Chondrocyte (in vitro differentiated cells): ENCODE results near the gene NEIL3. TPM values are rescaled to one million over a fixed set of nuclear protein-coding genes. Genes with fewer than 3 reads are reported as not detected.
A peak's percentile ranks its signal among the peaks of the same experiment; 100 is the strongest.
"Not testable (repeated sequence)": the region's sequence is repeated elsewhere in the genome, so short reads cannot be mapped to it uniquely, and the experiment has no call there.

Experiments used
- DNase-seq: peaks from one replicate; pipeline ENCODE4 v3.0.0; 2021; ENCODE audit warnings: mixed read lengths, low spot score
- H3K27ac Mint-ChIP-seq: one replicate; pipeline ENCODE4 v1.8.0; 2021; ENCODE audit warnings: mild to moderate bottlenecking, moderate library complexity, mixed read lengths; ENCODE audit not compliant: unreplicated experiment
- H3K27me3 Mint-ChIP-seq: 2 replicates; pipeline ENCODE4 v1.8.0; 2021; ENCODE audit warnings: low read depth, mixed read lengths
- H3K36me3 Mint-ChIP-seq: 2 replicates; pipeline ENCODE4 v1.8.0; 2021; ENCODE audit warnings: low read depth, mixed read lengths
- H3K4me1 Mint-ChIP-seq: 2 replicates; pipeline ENCODE4 v1.8.0; 2021; ENCODE audit warnings: low read depth, mild to moderate bottlenecking, mixed read lengths
- H3K4me3 Mint-ChIP-seq: one replicate; pipeline ENCODE4 v1.8.0; 2021; ENCODE audit warnings: mild to moderate bottlenecking, moderate library complexity, mixed read lengths; ENCODE audit not compliant: unreplicated experiment
- H3K9me3 Mint-ChIP-seq: 2 replicates; pipeline ENCODE4 v1.8.0; 2021; ENCODE audit warnings: low read depth, mixed read lengths
- total RNA-seq: library from RNA; stranded (reverse); gene quantifications from 3 replicates; pipeline ENCODE4 v1.2.1, GENCODE V29; 2021
- TF ChIP-seq, protein P1 (sequence below): fragments of 200-600 bp; sonication (generic); IDR thresholded peaks from 2 replicates; pipeline ENCODE4 v1.5.0; 2021; ENCODE audit warnings: antibody characterized with exemption, mild to moderate bottlenecking, moderate library complexity

Gene NEIL3
- total RNA-seq, 1 donor from 2014 or later = 1.5 TPM

DNA sequence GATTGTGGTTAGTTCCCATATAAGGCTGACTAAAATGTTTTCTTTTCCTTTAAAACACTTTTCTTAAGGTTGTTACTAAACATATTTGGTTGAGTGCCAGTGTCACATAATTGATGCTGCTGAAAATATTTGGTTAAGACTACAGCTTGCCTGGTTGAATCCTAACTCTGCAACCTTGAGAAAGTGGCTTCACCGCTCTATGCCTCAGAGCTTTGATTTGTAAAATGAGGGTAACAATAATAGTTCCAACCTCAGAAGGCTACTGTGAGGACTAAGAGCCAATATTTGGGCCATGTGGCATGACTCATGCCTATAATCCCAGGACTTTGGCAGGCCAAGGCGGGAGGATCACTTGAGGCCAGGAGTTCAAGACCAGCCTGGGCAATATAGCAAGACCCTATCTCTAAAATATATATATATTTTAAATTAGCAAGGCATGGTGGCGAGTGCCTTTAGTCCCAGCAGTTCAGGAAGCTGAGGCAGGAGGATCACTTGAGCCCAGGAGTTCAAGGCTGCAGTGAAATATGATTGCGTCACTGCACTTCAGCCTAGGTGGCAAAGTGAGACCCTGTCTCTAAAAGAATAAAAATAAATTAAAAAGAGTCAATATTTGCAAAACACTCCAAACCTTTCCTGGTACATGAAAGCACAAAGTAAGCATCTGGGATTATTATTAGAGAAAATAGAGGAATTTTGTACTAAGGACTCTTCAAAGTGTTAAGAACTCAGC, 7.1 kb upstream of the NEIL3 start:
- Mint-ChIP-seq H3K36me3 (no peaks in the 10 kb centered on the region), H3K27me3 (no peaks in the 10 kb centered on the region), H3K9me3 (peaks cover 7% of the 10 kb centered on the region), H3K4me3 (no peak overlapping the region), H3K27ac (no peak overlapping the region), H3K4me1 (peaks cover 7% of the 10 kb centered on the region)
- TF ChIP-seq, protein P1, sequence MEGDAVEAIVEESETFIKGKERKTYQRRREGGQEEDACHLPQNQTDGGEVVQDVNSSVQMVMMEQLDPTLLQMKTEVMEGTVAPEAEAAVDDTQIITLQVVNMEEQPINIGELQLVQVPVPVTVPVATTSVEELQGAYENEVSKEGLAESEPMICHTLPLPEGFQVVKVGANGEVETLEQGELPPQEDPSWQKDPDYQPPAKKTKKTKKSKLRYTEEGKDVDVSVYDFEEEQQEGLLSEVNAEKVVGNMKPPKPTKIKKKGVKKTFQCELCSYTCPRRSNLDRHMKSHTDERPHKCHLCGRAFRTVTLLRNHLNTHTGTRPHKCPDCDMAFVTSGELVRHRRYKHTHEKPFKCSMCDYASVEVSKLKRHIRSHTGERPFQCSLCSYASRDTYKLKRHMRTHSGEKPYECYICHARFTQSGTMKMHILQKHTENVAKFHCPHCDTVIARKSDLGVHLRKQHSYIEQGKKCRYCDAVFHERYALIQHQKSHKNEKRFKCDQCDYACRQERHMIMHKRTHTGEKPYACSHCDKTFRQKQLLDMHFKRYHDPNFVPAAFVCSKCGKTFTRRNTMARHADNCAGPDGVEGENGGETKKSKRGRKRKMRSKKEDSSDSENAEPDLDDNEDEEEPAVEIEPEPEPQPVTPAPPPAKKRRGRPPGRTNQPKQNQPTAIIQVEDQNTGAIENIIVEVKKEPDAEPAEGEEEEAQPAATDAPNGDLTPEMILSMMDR = no peak
- DNase-seq = no peak

DNA sequence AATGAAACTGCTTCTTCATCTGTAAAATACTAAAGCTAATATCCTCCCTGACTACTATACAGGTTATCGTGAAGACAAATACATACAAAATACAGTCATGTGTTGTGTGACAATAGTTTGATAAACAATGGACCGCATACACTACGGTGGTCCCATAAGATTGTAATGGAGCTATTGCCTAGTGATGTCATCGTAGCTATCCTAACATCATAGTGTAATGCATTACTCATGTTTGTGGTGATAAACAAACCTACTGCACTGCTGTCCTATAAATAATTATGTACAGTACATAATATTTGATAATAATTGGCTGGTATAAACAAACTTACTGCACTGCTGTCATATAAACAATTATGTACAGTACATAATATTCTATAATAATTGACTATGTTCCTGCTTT, 5.6 kb upstream of the NEIL3 start:
- Mint-ChIP-seq H3K4me1 (peaks cover 7% of the 10 kb centered on the region), H3K27me3 (no peaks in the 10 kb centered on the region), H3K36me3 (no peaks in the 10 kb centered on the region)

DNA sequence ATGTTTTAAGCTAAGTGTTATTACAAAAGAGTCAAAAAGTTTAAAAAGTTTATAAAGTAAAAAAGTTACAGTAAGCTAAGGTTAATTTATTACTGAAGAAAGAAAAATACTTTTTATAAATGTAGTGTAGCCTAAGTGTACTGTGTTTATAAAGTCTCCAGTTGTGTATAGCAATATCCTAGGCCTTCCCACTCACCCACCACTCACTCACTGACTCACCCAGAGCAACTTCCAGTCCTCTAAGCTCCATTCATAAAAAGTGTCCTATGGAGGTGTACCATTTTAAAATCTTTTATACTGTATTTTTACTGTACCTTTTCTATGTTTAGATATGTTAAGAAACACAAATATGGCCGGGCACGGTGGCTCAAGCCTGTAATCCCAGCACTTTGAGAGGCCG, 4.8 kb upstream of the NEIL3 start:
- not testable (repeated sequence) for H3K36me3 Mint-ChIP-seq, H3K27me3 Mint-ChIP-seq, DNase-seq, H3K9me3 Mint-ChIP-seq, H3K4me3 Mint-ChIP-seq, H3K27ac Mint-ChIP-seq
- peaks cover 12% of the 10 kb centered on the region for H3K4me1 Mint-ChIP-seq

More for the DNA sequence above, 5.6 kb upstream of the NEIL3 start:
- no peak overlapping the region for H3K4me3 Mint-ChIP-seq
- no peak overlapping the region for H3K27ac Mint-ChIP-seq
- no peaks in the 10 kb centered on the region for H3K9me3 Mint-ChIP-seq
- no peak for DNase-seq
- TF ChIP-seq, protein P1 = no peak

DNA sequence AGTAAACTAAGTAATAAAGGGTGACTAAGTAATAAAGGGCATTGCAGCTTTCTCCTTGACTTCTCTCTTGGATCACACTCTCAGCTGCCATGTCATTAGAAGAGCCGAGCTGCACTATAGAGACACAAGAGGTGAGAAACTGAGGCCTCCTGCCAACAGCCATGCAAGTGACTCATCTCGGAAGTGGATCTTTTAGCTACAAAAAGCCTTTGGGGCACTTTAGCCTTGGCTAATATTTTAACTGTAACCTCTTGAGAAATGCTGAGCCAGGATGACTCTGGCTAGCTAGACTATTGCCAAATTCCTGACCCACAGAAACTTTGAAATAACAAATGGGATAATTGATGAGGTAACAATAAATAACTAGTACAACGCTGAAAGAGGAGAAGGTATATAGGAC, 1.5 kb upstream of the NEIL3 start:
- H3K27me3 Mint-ChIP-seq = no peaks in the 10 kb centered on the region
- no peak overlapping the region for H3K27ac Mint-ChIP-seq
- no peaks in the 10 kb centered on the region for H3K9me3 Mint-ChIP-seq
- peaks cover 12% of the 10 kb centered on the region for H3K4me1 Mint-ChIP-seq
- no peak for DNase-seq
- TF ChIP-seq, protein P1 = no peak
- no peak overlapping the region for H3K4me3 Mint-ChIP-seq
- no peaks in the 10 kb centered on the region for H3K36me3 Mint-ChIP-seq

DNA sequence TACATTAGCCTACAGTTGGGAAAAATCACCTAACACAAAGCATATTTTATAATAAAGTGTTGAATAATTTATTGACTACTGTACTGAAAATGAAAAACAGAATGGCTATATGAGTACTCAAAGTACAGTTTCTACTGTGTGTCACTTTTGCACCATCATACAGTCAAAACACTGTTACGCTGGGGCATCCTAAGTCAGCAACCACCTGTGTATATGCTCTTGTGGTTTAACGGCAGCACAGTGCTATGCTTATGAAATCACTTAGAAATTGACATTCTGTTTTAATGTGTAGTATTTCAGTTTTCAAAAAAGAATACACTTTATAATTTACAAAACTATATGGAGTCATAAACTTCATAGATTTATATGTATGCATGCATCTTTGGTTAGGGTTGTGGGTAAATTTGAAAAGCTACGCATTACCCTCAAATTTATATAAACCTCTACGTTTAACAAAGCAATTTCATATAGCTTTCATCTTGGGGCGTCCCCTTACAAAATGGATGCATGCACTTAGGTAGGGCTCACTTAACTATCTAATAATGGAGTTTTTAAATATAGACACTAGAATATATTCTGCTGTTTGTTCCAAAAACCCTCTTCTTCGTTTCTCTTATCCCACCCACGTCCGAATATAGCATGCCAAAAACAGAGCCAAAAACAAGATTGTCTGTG, 690 bp upstream of the NEIL3 start:
- no peak for DNase-seq
- no peaks in the 10 kb centered on the region for H3K36me3 Mint-ChIP-seq
- TF ChIP-seq, protein P1 = no peak
- H3K9me3 Mint-ChIP-seq = no peaks in the 10 kb centered on the region
- H3K4me3 Mint-ChIP-seq = peak overlapping the region; percentile 95
- peaks cover 12% of the 10 kb centered on the region for H3K4me1 Mint-ChIP-seq
- no peak overlapping the region for H3K27ac Mint-ChIP-seq
- no peaks in the 10 kb centered on the region for H3K27me3 Mint-ChIP-seq
